GM12878 (cell line): ENCODE measurements around the gene ALDH1A3. TPM values are rescaled to one million over a fixed set of nuclear protein-coding genes. Genes with fewer than 3 reads are reported as not detected.
"Not testable (repeated sequence)": the region's sequence is repeated elsewhere in the genome, so short reads cannot be mapped to it uniquely, and the experiment has no call there.

ENCODE experiments used
- ATAC-seq: fragments of 200-7000 bp; cut with Tn5 transposase; 3 replicates; pipeline ENCODE4 v1.9.1; 2020; ENCODE audit warnings: mild to moderate bottlenecking, moderate library complexity
- BruUV-seq: library from RNA; stranded (reverse); fragments of 400-500 nt; replicated peaks from 2 replicates; lab custom pipeline; 2021; lab: Mats Ljungman, UMichigan
- CTCF ChIA-PET: fragments of 300-600 bp; sonication (Branson Sonifier 250); formaldehyde crosslinking; extraction: SDS; loops from one replicate; lab custom pipeline; 2021; ENCODE audit warnings: inconsistent platforms; lab: Yijun Ruan, JAX
- POLR2A ChIA-PET: fragments of 350-600 bp; formaldehyde crosslinking; extraction: SDS; loops from one replicate; lab custom pipeline; 2021; ENCODE audit warnings: inconsistent platforms; lab: Charles Lee
- RAD21 ChIA-PET: fragments of 300-600 bp; sonication (Branson Sonifier 250); formaldehyde crosslinking; loops from one replicate; lab custom pipeline; 2023; ENCODE audit warnings: antibody characterized with exemption; ENCODE audit not compliant: unreplicated experiment; lab: Charles Lee
- SMC1A ChIA-PET: fragments of 300-600 bp; sonication (Branson Sonifier 250); formaldehyde crosslinking; loops from one replicate; lab custom pipeline; 2023; ENCODE audit not compliant: unreplicated experiment, uncharacterized antibody; lab: Charles Lee
- DNase-seq: peaks from one replicate; pipeline ENCODE4 v3.0.0-alpha.2; 2011; ENCODE audit warnings: low read depth, low spot score
- FAIRE-seq: peaks from 3 replicates; lab custom pipeline; 2011; peaks lifted over from hg19 to GRCh38; lab: Jason Lieb, UNC
- H2AFZ ChIP-seq: 2 replicates; pipeline ENCODE4 v1.6.0; 2011; ENCODE audit warnings: low read depth, low read length, control low read depth; ENCODE audit not compliant: control insufficient read depth
- H3K27ac ChIP-seq: 2 replicates; pipeline ENCODE4 v1.5.1; 2011; ENCODE audit warnings: control low read depth; ENCODE audit not compliant: control insufficient read depth, insufficient read depth
- H3K27me3 ChIP-seq, 2 experiments: replicated peaks in 1 of 2; 2 replicates each; pipeline versions ENCODE4 v1.6.0 to v1.6.1; 2011; ENCODE audit warnings: low read length in 1 of 2; ENCODE audit not compliant: control insufficient read depth in 2 of 2, insufficient read depth in 2 of 2
- H3K36me3 ChIP-seq, 2 experiments: 2 replicates each; pipeline ENCODE4 v1.5.1; 2011; ENCODE audit warnings: low read length in 1 of 2; ENCODE audit not compliant: control insufficient read depth in 2 of 2, insufficient read depth in 2 of 2
- H3K4me1 ChIP-seq: 2 replicates; pipeline ENCODE4 v1.6.1; 2011; ENCODE audit warnings: mild to moderate bottlenecking, low read length, moderate library complexity, mixed read lengths; ENCODE audit not compliant: control insufficient read depth, insufficient read depth
- H3K4me2 ChIP-seq: 2 replicates; pipeline ENCODE4 v1.6.0; 2011; ENCODE audit warnings: control low read depth; ENCODE audit not compliant: control insufficient read depth, insufficient read depth
- H3K4me3 ChIP-seq: fragments of 200-600 bp; sonication (generic); 2 replicates; pipeline ENCODE4 v1.5.1; 2016
- H3K79me2 ChIP-seq: 2 replicates; pipeline ENCODE4 v1.6.0; 2011; ENCODE audit warnings: low read length; ENCODE audit not compliant: control insufficient read depth, insufficient read depth
- H3K9ac ChIP-seq: 2 replicates; pipeline ENCODE4 v1.8.0; 2011; ENCODE audit warnings: low read length, control low read depth, mixed read lengths; ENCODE audit not compliant: control insufficient read depth, insufficient read depth
- H3K9me3 ChIP-seq: replicated peaks from 3 replicates; pipeline ENCODE4 v1.5.1; 2011; ENCODE audit warnings: mild to moderate bottlenecking, low read length; ENCODE audit not compliant: control insufficient read depth, insufficient read depth
- H4K20me1 ChIP-seq: 2 replicates; pipeline ENCODE4 v1.6.0; 2011; ENCODE audit not compliant: control insufficient read depth, insufficient read depth
- JUND ChIP-seq: IDR thresholded peaks from 2 replicates; pipeline ENCODE4 v1.6.1; 2012; ENCODE audit warnings: low read depth, mild to moderate bottlenecking, low read length, improper control_type of control experiment, moderate library complexity
- MXI1 ChIP-seq: fragments of 150-350 bp; IDR thresholded peaks from 2 replicates; pipeline ENCODE4 v1.6.1; 2011; ENCODE audit warnings: low read depth, mild to moderate bottlenecking, inconsistent platforms, low read length, improper control_type of control experiment
- RCOR1 ChIP-seq: conservative IDR thresholded peaks from 2 replicates; pipeline ENCODE4 v1.6.1; 2012; ENCODE audit warnings: low read depth, low read length, improper control_type of control experiment
- RFX5 ChIP-seq: IDR thresholded peaks from 2 replicates; pipeline ENCODE4 v1.6.1; 2011; ENCODE audit warnings: low read depth, low read length, improper control_type of control experiment
- ZNF384 ChIP-seq: IDR thresholded peaks from 2 replicates; pipeline ENCODE4 v1.6.1; 2012; ENCODE audit warnings: low read depth, mild to moderate bottlenecking, low read length, improper control_type of control experiment, borderline replicate concordance
- WGBS: methylation state at CpG from one replicate; pipeline ENCODE4 v1.1.6; 2016; ENCODE audit warnings: low lambda C conversion rate; ENCODE audit not compliant: insufficient replicate concordance, insufficient coverage; ENCODE audit errors: missing lambda C conversion rate; 5-methylcytosine and 5-hydroxymethylcytosine counted together
- in situ Hi-C: fragments of 300-500 bp; cut with MboI; formaldehyde crosslinking; loops from 9 replicates; pipeline ENCODE4 v1.14.3; 2018; ENCODE audit warnings: mixed read lengths
- intact Hi-C: fragments of 100-400 bp; cut with micrococcal nuclease; formaldehyde crosslinking; loops from one replicate; pipeline ENCODE4 v1.14.2; 2022; ENCODE audit not compliant: unreplicated experiment
- polyA plus RNA-seq, 11 experiments: library from polyadenylated mRNA; depleted of rRNA in 4 of 11; unstranded in 6 of 11; stranded (reverse) in 5 of 11; fragments of >200 nt; fragmentation: Nextera tagmentation in 4 of 11; fragmentation: Illumina TruSeq in 1 of 11; extraction: Ambion mirVana in 4 of 11; extraction: Trizol in 1 of 11; gene quantifications; 1 replicate in 1 of 11; 2 replicates in 10 of 11; pipeline versions ENCODE4 v1.2.1 to v1.2.3, GENCODE V29; 2011 to 2016; ENCODE audit warnings: inconsistent platforms in 2 of 11, missing spikeins in 2 of 11, low read depth in 1 of 11
- total RNA-seq, 4 experiments: library from RNA; depleted of rRNA in 3 of 4; stranded (reverse); fragments of >200 nt in 3 of 4; fragmentation: Illumina TruSeq in 1 of 4; extraction: Trizol in 1 of 4; gene quantifications; 2 replicates each; pipeline versions ENCODE4 v1.2.1 to v1.2.3, GENCODE V29; 2013 to 2021
- TF ChIP-seq, protein P1 (sequence below): fragments of 450-650 bp; IDR thresholded peaks from 2 replicates; pipeline ENCODE4 v1.6.1; 2018; ENCODE audit warnings: mild to moderate bottlenecking, low read depth, moderate library complexity; ENCODE audit not compliant: partially characterized antibody
- TF ChIP-seq, protein P2 (sequence below): fragments of 450-650 bp; IDR thresholded peaks from 2 replicates; pipeline ENCODE4 v1.6.1; 2016; ENCODE audit warnings: mild to moderate bottlenecking

Gene ALDH1A3
- total and polyA plus RNA-seq, 10 of the 15 experiments (the other 5 are each of a cell fraction or from before 2014, with no cell fraction given): 0.06 to 0.69 (median 0.18) TPM

DNA sequence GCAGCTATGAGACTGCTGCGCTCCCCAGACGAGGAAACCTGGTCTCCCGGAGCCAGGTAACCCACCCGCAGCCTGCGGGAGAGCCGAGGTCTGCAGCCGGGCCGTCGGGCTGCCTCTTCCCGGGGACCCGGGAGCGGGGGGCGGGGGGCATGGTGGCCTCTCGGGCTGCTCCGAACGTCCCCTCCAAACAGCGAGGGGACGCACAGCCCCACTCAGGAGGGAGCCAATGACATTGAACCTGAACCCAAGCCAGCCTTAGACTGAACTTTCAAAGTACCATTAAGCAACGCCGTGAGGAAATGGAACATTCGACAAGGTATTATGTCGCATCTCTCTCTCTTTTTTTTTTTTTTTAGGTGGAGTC lies 29.8 kb upstream of the ALDH1A3 start (continued):
- TF ChIP-seq, protein P1, sequence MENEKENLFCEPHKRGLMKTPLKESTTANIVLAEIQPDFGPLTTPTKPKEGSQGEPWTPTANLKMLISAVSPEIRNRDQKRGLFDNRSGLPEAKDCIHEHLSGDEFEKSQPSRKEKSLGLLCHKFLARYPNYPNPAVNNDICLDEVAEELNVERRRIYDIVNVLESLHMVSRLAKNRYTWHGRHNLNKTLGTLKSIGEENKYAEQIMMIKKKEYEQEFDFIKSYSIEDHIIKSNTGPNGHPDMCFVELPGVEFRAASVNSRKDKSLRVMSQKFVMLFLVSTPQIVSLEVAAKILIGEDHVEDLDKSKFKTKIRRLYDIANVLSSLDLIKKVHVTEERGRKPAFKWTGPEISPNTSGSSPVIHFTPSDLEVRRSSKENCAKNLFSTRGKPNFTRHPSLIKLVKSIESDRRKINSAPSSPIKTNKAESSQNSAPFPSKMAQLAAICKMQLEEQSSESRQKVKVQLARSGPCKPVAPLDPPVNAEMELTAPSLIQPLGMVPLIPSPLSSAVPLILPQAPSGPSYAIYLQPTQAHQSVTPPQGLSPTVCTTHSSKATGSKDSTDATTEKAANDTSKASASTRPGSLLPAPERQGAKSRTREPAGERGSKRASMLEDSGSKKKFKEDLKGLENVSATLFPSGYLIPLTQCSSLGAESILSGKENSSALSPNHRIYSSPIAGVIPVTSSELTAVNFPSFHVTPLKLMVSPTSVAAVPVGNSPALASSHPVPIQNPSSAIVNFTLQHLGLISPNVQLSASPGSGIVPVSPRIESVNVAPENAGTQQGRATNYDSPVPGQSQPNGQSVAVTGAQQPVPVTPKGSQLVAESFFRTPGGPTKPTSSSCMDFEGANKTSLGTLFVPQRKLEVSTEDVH: no peak
- TF ChIP-seq RCOR1 (no peak), RFX5 (no peak), ZNF384 (no peak), JUND (no peak), MXI1 (no peak)
- TF ChIP-seq, protein P2, sequence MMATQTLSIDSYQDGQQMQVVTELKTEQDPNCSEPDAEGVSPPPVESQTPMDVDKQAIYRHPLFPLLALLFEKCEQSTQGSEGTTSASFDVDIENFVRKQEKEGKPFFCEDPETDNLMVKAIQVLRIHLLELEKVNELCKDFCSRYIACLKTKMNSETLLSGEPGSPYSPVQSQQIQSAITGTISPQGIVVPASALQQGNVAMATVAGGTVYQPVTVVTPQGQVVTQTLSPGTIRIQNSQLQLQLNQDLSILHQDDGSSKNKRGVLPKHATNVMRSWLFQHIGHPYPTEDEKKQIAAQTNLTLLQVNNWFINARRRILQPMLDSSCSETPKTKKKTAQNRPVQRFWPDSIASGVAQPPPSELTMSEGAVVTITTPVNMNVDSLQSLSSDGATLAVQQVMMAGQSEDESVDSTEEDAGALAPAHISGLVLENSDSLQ: no peak

DNA sequence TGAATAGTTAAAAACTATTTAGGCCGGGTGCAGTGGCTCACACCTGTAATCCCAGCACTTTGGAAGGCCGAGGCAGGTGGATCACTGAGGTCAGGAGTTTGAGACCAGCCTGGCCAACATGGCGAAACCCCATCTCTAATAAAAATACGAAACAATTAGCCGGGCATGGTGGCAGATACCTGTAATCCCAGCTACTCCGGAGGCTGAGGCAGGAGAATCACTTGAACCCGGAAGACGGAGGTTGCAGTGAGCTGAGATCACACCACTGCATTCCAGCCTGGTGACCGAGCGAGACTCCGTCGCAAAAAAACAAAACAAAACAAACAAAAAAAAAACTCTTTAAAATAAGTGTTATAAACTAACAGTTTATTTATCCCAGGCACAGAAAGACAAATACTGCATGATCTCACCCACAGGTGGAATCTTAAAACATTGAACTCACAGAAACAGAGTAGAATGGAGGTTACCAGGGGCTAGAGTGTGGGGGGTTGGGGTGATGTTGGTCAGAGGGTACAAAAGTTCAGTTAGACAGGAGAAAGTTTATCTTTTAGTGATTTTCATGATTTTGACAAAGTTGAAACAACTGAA lies 28.1 kb upstream of the ALDH1A3 start:
- 58% methylated on average over 12 of the region's 12 CpGs for WGBS
- H3K27me3 ChIP-seq, DNase-seq, POLR2A ChIA-PET, SMC1A ChIA-PET, in situ Hi-C loops, H3K4me1 ChIP-seq, H2AFZ ChIP-seq, H3K4me3 ChIP-seq, RAD21 ChIA-PET, H3K9me3 ChIP-seq, H3K27ac ChIP-seq, H4K20me1 ChIP-seq, H3K4me2 ChIP-seq, H3K36me3 ChIP-seq, BruUV-seq, ATAC-seq, H3K9ac ChIP-seq, H3K79me2 ChIP-seq, FAIRE-seq: not testable (repeated sequence)
- CTCF ChIA-PET: interaction anchor here (1.4 kb wide), 1 partner anchor 21 kb away, joined by 5 read pairs; no protein-coding TSS in a partner anchor
- intact Hi-C loops: loop anchor here (2.0 kb wide), 1 partner anchor 21 kb away; no protein-coding TSS in a partner anchor
